Chondrocyte (in vitro differentiated cells): Measurements from ENCODE around the gene KRT38. TPM values are rescaled to one million over a fixed set of nuclear protein-coding genes. Genes with fewer than 3 reads are reported as not detected.

Source experiments
- DNase-seq: peaks from one replicate; pipeline ENCODE4 v3.0.0; 2021; ENCODE audit warnings: mixed read lengths, low spot score
- H3K27ac Mint-ChIP-seq: one replicate; pipeline ENCODE4 v1.8.0; 2021; ENCODE audit warnings: mild to moderate bottlenecking, moderate library complexity, mixed read lengths; ENCODE audit not compliant: unreplicated experiment
- H3K27me3 Mint-ChIP-seq: 2 replicates; pipeline ENCODE4 v1.8.0; 2021; ENCODE audit warnings: low read depth, mixed read lengths
- H3K36me3 Mint-ChIP-seq: 2 replicates; pipeline ENCODE4 v1.8.0; 2021; ENCODE audit warnings: low read depth, mixed read lengths
- H3K4me1 Mint-ChIP-seq: 2 replicates; pipeline ENCODE4 v1.8.0; 2021; ENCODE audit warnings: low read depth, mild to moderate bottlenecking, mixed read lengths
- H3K4me3 Mint-ChIP-seq: one replicate; pipeline ENCODE4 v1.8.0; 2021; ENCODE audit warnings: mild to moderate bottlenecking, moderate library complexity, mixed read lengths; ENCODE audit not compliant: unreplicated experiment
- H3K9me3 Mint-ChIP-seq: 2 replicates; pipeline ENCODE4 v1.8.0; 2021; ENCODE audit warnings: low read depth, mixed read lengths
- total RNA-seq: library from RNA; stranded (reverse); gene quantifications from 3 replicates; pipeline ENCODE4 v1.2.1, GENCODE V29; 2021
- TF ChIP-seq, protein P1 (sequence below): fragments of 200-600 bp; sonication (generic); IDR thresholded peaks from 2 replicates; pipeline ENCODE4 v1.5.0; 2021; ENCODE audit warnings: antibody characterized with exemption, mild to moderate bottlenecking, moderate library complexity

Gene KRT38
- total RNA-seq, 1 donor from 2014 or later: not detected

DNA sequence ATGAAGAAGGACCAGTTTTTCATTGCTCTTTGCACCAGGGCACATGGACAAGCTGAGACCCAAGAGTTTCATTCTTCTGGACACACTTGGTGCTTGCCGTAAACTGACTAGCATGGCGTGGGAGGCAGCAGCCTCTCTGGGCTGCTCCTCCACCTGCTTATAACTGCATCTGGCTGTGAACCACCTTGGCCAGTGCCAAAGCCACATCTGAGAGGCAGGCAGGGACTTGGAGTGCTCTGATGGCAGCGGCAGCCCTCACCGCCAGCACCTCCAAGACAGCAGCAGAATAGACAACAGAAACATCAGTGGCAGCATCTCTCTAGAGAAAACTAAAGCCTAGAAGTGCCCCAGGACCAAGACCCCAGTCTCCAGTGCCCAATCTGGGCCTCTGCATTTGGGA, 21.1 kb downstream of the KRT38 start:
- no peak overlapping the region for H3K4me3 Mint-ChIP-seq
- TF ChIP-seq, protein P1, sequence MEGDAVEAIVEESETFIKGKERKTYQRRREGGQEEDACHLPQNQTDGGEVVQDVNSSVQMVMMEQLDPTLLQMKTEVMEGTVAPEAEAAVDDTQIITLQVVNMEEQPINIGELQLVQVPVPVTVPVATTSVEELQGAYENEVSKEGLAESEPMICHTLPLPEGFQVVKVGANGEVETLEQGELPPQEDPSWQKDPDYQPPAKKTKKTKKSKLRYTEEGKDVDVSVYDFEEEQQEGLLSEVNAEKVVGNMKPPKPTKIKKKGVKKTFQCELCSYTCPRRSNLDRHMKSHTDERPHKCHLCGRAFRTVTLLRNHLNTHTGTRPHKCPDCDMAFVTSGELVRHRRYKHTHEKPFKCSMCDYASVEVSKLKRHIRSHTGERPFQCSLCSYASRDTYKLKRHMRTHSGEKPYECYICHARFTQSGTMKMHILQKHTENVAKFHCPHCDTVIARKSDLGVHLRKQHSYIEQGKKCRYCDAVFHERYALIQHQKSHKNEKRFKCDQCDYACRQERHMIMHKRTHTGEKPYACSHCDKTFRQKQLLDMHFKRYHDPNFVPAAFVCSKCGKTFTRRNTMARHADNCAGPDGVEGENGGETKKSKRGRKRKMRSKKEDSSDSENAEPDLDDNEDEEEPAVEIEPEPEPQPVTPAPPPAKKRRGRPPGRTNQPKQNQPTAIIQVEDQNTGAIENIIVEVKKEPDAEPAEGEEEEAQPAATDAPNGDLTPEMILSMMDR: no peak
- no peaks in the 10 kb centered on the region for H3K9me3 Mint-ChIP-seq
- H3K27me3 Mint-ChIP-seq: peaks cover 9% of the 10 kb centered on the region
- no peak overlapping the region for H3K27ac Mint-ChIP-seq
- H3K36me3 Mint-ChIP-seq: no peaks in the 10 kb centered on the region
- DNase-seq: no peak
- peaks cover 16% of the 10 kb centered on the region for H3K4me1 Mint-ChIP-seq

DNA sequence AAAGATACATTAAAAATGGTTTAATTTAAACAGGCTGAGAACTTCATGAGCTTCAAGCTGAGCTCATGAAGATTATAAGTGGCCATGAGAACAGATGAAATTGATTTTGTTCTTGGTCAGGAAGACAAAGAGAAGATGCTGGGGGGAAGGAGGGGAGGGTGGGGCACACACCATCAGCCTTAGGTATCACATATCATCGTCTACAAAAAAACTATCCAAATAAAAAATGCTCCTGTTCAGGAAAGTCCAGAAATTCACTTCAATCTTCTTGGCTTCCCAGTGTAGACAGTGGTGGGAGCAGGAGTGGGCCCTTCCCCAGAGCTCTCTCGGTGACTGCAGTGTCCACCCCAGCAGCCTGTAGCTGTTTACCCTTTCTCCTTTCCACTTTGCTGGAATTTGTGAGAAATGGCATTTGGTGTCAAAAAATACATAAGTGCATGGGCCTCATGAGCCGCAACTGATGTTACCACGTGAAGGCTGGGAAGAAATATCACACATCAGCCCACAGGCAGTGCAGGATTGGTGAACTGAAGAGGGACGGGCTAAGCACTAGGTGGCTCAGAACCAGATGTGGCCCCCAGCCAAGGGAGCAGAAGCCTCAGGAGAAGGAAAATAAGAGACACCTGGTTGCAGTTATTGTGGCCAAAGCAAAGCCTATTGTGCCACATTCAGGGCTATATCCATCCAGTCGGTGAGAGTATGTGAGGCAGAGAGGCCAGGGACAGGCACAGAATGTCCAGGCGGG, 22.5 kb downstream of the KRT38 start:
- no peak overlapping the region for H3K4me3 Mint-ChIP-seq

DNA sequence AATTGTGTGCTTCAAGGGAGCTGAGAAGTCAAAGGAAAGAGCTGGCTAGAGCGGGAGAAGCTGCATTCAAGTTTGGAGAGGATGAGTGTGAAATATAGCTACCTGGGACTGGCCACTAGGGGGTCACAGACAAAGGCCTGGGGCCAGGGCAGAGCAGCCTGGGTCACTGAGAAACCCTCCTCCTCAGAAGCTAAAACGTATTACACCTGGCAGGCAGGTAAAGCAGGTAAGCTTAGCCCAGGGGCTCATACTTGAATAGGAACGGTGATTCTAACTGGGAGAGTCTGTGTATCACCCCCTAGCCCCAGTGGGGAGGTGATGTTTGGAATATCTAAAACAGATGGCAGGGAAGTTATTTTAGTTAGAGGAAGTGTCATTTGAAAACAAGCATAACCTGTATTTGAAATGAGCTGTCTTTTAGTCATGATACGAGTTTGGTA, 23.2 kb downstream of the KRT38 start:
- no peaks in the 10 kb centered on the region for H3K36me3 Mint-ChIP-seq
- H3K27me3 Mint-ChIP-seq: peaks cover 2% of the 10 kb centered on the region
- H3K4me3 Mint-ChIP-seq: no peak overlapping the region

More for the DNA sequence above, 22.5 kb downstream of the KRT38 start:
- DNase-seq: no peak
- peaks cover 16% of the 10 kb centered on the region for H3K4me1 Mint-ChIP-seq
- H3K9me3 Mint-ChIP-seq: no peaks in the 10 kb centered on the region
- no peaks in the 10 kb centered on the region for H3K36me3 Mint-ChIP-seq
- TF ChIP-seq, protein P1: no peak
- H3K27ac Mint-ChIP-seq: no peak overlapping the region
- peaks cover 4% of the 10 kb centered on the region for H3K27me3 Mint-ChIP-seq

DNA sequence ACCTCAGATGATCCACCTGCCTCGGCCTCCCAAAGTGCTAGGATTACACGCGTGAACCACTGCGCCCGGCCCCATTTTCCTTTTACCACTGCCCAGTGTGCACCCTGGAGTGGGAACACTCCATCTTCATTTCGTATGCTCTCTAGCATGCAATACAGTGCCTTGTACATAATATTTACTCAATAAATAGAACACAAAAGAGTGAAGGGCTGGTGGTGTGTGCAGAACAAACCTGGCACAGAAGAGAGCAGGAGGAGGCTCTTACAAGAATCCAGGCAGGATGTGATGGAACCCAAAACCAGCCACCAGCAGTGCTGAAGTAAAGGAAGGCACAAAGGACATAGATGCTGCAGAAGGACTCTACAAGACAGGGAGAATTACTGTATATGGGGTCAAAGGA, 23.7 kb downstream of the KRT38 start:
- H3K4me1 Mint-ChIP-seq: peaks cover 16% of the 10 kb centered on the region
- no peaks in the 10 kb centered on the region for H3K36me3 Mint-ChIP-seq
- TF ChIP-seq, protein P1: no peak
- no peak overlapping the region for H3K4me3 Mint-ChIP-seq
- no peak overlapping the region for H3K27ac Mint-ChIP-seq
- peaks cover 2% of the 10 kb centered on the region for H3K27me3 Mint-ChIP-seq
- no peaks in the 10 kb centered on the region for H3K9me3 Mint-ChIP-seq
- DNase-seq: no peak

More for the DNA sequence above, 23.2 kb downstream of the KRT38 start:
- H3K4me1 Mint-ChIP-seq: peaks cover 16% of the 10 kb centered on the region
- no peak for DNase-seq
- no peak overlapping the region for H3K27ac Mint-ChIP-seq
- TF ChIP-seq, protein P1: peak; percentile 37
- no peaks in the 10 kb centered on the region for H3K9me3 Mint-ChIP-seq

DNA sequence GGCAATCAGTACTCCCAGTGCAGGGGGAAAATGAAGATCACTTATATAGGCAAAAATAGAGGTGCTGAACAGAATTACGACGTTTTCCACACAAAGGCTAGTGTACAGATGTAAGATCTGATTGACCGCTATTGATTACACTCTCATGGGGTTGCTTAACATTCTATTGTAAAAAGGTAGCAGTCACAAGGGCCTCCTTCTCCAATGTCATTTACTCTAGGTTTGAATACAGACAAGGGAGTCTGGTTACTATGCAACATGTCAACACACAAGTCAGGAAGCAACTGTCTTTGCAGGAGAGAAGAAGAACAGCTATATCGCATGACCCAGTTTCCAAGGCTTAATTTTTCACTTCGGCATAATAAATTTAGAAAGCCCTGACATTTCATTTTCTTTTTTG, 24.3 kb downstream of the KRT38 start:
- Mint-ChIP-seq H3K4me3 (no peak overlapping the region), H3K27me3 (peaks cover 2% of the 10 kb centered on the region), H3K36me3 (no peaks in the 10 kb centered on the region), H3K27ac (no peak overlapping the region), H3K4me1 (peaks cover 16% of the 10 kb centered on the region), H3K9me3 (no peaks in the 10 kb centered on the region)
- TF ChIP-seq, protein P1: no peak
- no peak for DNase-seq
